H9 (cell line): ENCODE results near the gene ZNF474. TPM values are rescaled to one million over a fixed set of nuclear protein-coding genes. Genes with fewer than 3 reads are reported as not detected.

ENCODE experiments used
- DNase-seq: peaks from one replicate; pipeline ENCODE4 v3.0.0-alpha.2; 2017
- H2AFZ ChIP-seq: one replicate; pipeline ENCODE4 v1.6.1; 2013; ENCODE audit warnings: mild to moderate bottlenecking, low read length, control low read depth, moderate library complexity
- H2AK5ac ChIP-seq: 2 replicates; pipeline ENCODE4 v1.6.1; 2013; ENCODE audit warnings: low read length, control low read depth, mixed read lengths; ENCODE audit not compliant: insufficient read length
- H2BK120ac ChIP-seq: one replicate; pipeline ENCODE4 v1.6.1; 2013; ENCODE audit warnings: low read depth, mild to moderate bottlenecking, low read length, control low read depth, inconsistent platforms; ENCODE audit not compliant: poor library complexity, severe bottlenecking
- H2BK12ac ChIP-seq: 2 replicates; pipeline ENCODE4 v1.6.1; 2013; ENCODE audit warnings: low read length, control low read depth, mixed read lengths, low read depth; ENCODE audit not compliant: insufficient read length
- H2BK15ac ChIP-seq: 2 replicates; pipeline ENCODE4 v1.6.1; 2013; ENCODE audit warnings: low read depth, low read length, control low read depth
- H2BK20ac ChIP-seq: one replicate; pipeline ENCODE4 v1.6.1; 2013; ENCODE audit warnings: low read depth, mild to moderate bottlenecking, low read length, control low read depth, inconsistent platforms; ENCODE audit not compliant: poor library complexity, severe bottlenecking
- H2BK5ac ChIP-seq: 2 replicates; pipeline ENCODE4 v1.6.1; 2013; ENCODE audit warnings: low read length, control low read depth, mixed read lengths; ENCODE audit not compliant: insufficient read length
- H3K14ac ChIP-seq: 2 replicates; pipeline ENCODE4 v1.6.1; 2013; ENCODE audit warnings: low read length, control low read depth; ENCODE audit not compliant: insufficient read depth
- H3K18ac ChIP-seq: 2 replicates; pipeline ENCODE4 v1.6.1; 2013; ENCODE audit warnings: low read depth, mild to moderate bottlenecking, mixed read lengths, low read length, control low read depth; ENCODE audit not compliant: insufficient read length
- H3K23ac ChIP-seq: 2 replicates; pipeline ENCODE4 v1.6.1; 2013; ENCODE audit warnings: low read length, control low read depth, mixed read lengths, low read depth; ENCODE audit not compliant: insufficient read length
- H3K23me2 ChIP-seq: 2 replicates; pipeline ENCODE4 v1.6.1; 2013; ENCODE audit warnings: low read depth, mild to moderate bottlenecking, mixed read lengths, low read length, control low read depth; ENCODE audit not compliant: insufficient read length, poor library complexity, severe bottlenecking
- H3K27ac ChIP-seq: 2 replicates; pipeline ENCODE4 v1.5.1; 2013; ENCODE audit warnings: low read length, control low read depth, mixed read lengths, low read depth; ENCODE audit not compliant: insufficient read length
- H3K27me3 ChIP-seq: 2 replicates; pipeline ENCODE4 v1.6.1; 2013; ENCODE audit warnings: low read length, control low read depth, inconsistent platforms; ENCODE audit not compliant: insufficient read depth
- H3K4ac ChIP-seq: 2 replicates; pipeline ENCODE4 v1.6.1; 2013; ENCODE audit warnings: low read depth, mild to moderate bottlenecking, control low read depth, inconsistent platforms, low read length, moderate library complexity
- H3K4me1 ChIP-seq: 2 replicates; pipeline ENCODE4 v1.6.1; 2013; ENCODE audit warnings: low read length, control low read depth, inconsistent platforms; ENCODE audit not compliant: insufficient read depth
- H3K4me2 ChIP-seq: 2 replicates; pipeline ENCODE4 v1.6.1; 2013; ENCODE audit warnings: low read length, control low read depth, mixed read lengths; ENCODE audit not compliant: insufficient read length, insufficient read depth
- H3K56ac ChIP-seq: 2 replicates; pipeline ENCODE4 v1.6.1; 2013; ENCODE audit warnings: low read depth, mild to moderate bottlenecking, mixed read lengths, low read length, control low read depth; ENCODE audit not compliant: insufficient read length
- H3K79me1 ChIP-seq: 2 replicates; pipeline ENCODE4 v1.6.1; 2013; ENCODE audit warnings: low read depth, mild to moderate bottlenecking, moderate library complexity, low read length, control low read depth, inconsistent platforms; ENCODE audit not compliant: insufficient read depth, poor library complexity, severe bottlenecking
- H3K79me2 ChIP-seq: 2 replicates; pipeline ENCODE4 v1.6.1; 2013; ENCODE audit warnings: low read length, control low read depth, inconsistent platforms; ENCODE audit not compliant: insufficient read depth
- H3K9ac ChIP-seq: 2 replicates; pipeline ENCODE4 v1.6.1; 2013; ENCODE audit warnings: low read length, control low read depth, mixed read lengths; ENCODE audit not compliant: insufficient read length; ENCODE audit errors: extremely low read depth
- H3K9me3 ChIP-seq: one replicate; pipeline ENCODE4 v1.6.1; 2013; ENCODE audit warnings: low read depth, low read length, inconsistent platforms; ENCODE audit not compliant: control insufficient read depth
- H3T11ph ChIP-seq: one replicate; pipeline ENCODE4 v1.6.1; 2013; ENCODE audit warnings: mild to moderate bottlenecking, low read length, control low read depth, inconsistent platforms
- H4K20me1 ChIP-seq: one replicate; pipeline ENCODE4 v1.6.1; 2013; ENCODE audit not compliant: control insufficient read depth, insufficient read length, insufficient read depth
- H4K5ac ChIP-seq: 2 replicates; pipeline ENCODE4 v1.6.1; 2013; ENCODE audit warnings: low read depth, mild to moderate bottlenecking, mixed read lengths, low read length, control low read depth; ENCODE audit not compliant: insufficient read length
- H4K8ac ChIP-seq: replicated peaks from 2 replicates; pipeline ENCODE4 v1.6.1; 2013; ENCODE audit warnings: low read length, control low read depth, mixed read lengths, low read depth; ENCODE audit not compliant: insufficient read length
- H4K91ac ChIP-seq: 2 replicates; pipeline ENCODE4 v1.6.1; 2013; ENCODE audit warnings: low read depth, mild to moderate bottlenecking, moderate library complexity, mixed read lengths, low read length, control low read depth; ENCODE audit not compliant: insufficient read length
- H3K27ac Mint-ChIP-seq, 3 experiments: 2 replicates in 2 of 3; 3 replicates in 1 of 3; pipeline ENCODE4 v1.8.0; 2020 to 2021; ENCODE audit warnings: mixed read lengths in 3 of 3, mild to moderate bottlenecking in 1 of 3, moderate library complexity in 1 of 3
- H3K27me3 Mint-ChIP-seq: 2 replicates; pipeline ENCODE4 v1.8.0; 2021; ENCODE audit warnings: low read depth, mild to moderate bottlenecking, moderate library complexity, mixed read lengths
- H3K36me3 Mint-ChIP-seq, 3 experiments: 2 replicates in 2 of 3; 3 replicates in 1 of 3; pipeline ENCODE4 v1.8.0; 2020 to 2021; ENCODE audit warnings: low read depth in 3 of 3, mixed read lengths in 3 of 3; ENCODE audit not compliant: insufficient read depth in 1 of 3
- H3K4me1 Mint-ChIP-seq, 2 experiments: 2 replicates each; pipeline ENCODE4 v1.8.0; 2020; ENCODE audit warnings: mixed read lengths in 2 of 2
- H3K4me3 Mint-ChIP-seq, 2 experiments: 2 replicates in 1 of 2; 3 replicates in 1 of 2; pipeline ENCODE4 v1.8.0; 2020 to 2021; ENCODE audit warnings: mild to moderate bottlenecking in 2 of 2, mixed read lengths in 2 of 2, moderate library complexity in 1 of 2
- H3K9me3 Mint-ChIP-seq, 2 experiments: 2 replicates in 1 of 2; 3 replicates in 1 of 2; pipeline ENCODE4 v1.8.0; 2020; ENCODE audit warnings: mild to moderate bottlenecking in 2 of 2, mixed read lengths in 2 of 2, moderate library complexity in 1 of 2
- CTCF ChIP-seq: fragments of 200-600 bp; sonication (generic); conservative IDR thresholded peaks from 3 replicates; pipeline ENCODE4 v1.8.0; 2021; ENCODE audit warnings: antibody characterized with exemption, mild to moderate bottlenecking
- total RNA-seq: library from RNA; stranded (reverse); gene quantifications from 2 replicates; pipeline ENCODE4 v1.2.1, GENCODE V29; 2021

Gene ZNF474
- total RNA-seq, 1 experiment from 2014 or later, result not detected

- no peak overlapping the region for H3K4ac ChIP-seq
- no peak overlapping the region for H2BK120ac ChIP-seq
- Mint-ChIP-seq H3K27me3 (peaks cover 6% of the 10 kb centered on the region; the same call in 1 of the 2 replicates), H3K9me3 (peaks cover 0 to 3% of the 10 kb centered on the region in 2 experiments; a peak in 2 of 5 replicates), H3K36me3 (no peaks in the 10 kb centered on the region), H3K4me1 (peaks cover 9 to 10% of the 10 kb centered on the region in 2 experiments), H3K27ac (no peak overlapping the region), H3K4me3 (no peak overlapping the region)
- no peak overlapping the region for H3K56ac ChIP-seq
- TF ChIP-seq CTCF, result no peak
- H3K27ac ChIP-seq, result no peak overlapping the region
- H4K8ac ChIP-seq, result no peak overlapping the region
- H4K91ac ChIP-seq, result no peak overlapping the region
- H2BK12ac ChIP-seq, result no peak overlapping the region
- H3K9me3 ChIP-seq, result no peaks in the 10 kb centered on the region
- no peak overlapping the region for H2BK15ac ChIP-seq
- no peaks in the 10 kb centered on the region for H3K27me3 ChIP-seq
- H4K20me1 ChIP-seq, result no peaks in the 10 kb centered on the region
- no peaks in the 10 kb centered on the region for H3K23me2 ChIP-seq
- no peak overlapping the region for H3K18ac ChIP-seq
- no peak overlapping the region for H3K14ac ChIP-seq
- H2AFZ ChIP-seq, result no peak overlapping the region
- no peaks in the 10 kb centered on the region for H3K79me2 ChIP-seq
- H3K79me1 ChIP-seq, result no peaks in the 10 kb centered on the region
- no peak for DNase-seq
- H4K5ac ChIP-seq, result no peak overlapping the region
- no peak overlapping the region for H2BK20ac ChIP-seq
- H2BK5ac ChIP-seq, result no peak overlapping the region
- H2AK5ac ChIP-seq, result no peak overlapping the region
- H3K4me1 ChIP-seq, result no peaks in the 10 kb centered on the region
- no peak overlapping the region for H3K23ac ChIP-seq
- H3T11ph ChIP-seq, result no peak overlapping the region
- no peak overlapping the region for H3K4me2 ChIP-seq
- H3K9ac ChIP-seq, result no peak overlapping the region
These were observed 73.6 kb downstream of the ZNF474 start for GRCh38 chr5:122202952-122203351.

Other genes with a start within 250 kb of the ZNF474 start
- 21.5 and 21.7 TPM in 2 replicates for gene SRFBP1, start 167.6 kb upstream of the ZNF474 start, total RNA-seq
- gene LOX, start 51.3 kb upstream of the ZNF474 start, total RNA-seq, result 0.61 and 0.79 TPM in 2 replicates
- gene SNCAIP, start 182.7 kb downstream of the ZNF474 start, total RNA-seq, result 2.6 and 3.0 TPM in 2 replicates